Stimulated activated CD8-positive, alpha-beta memory T cell treated with anti-CD3 and anti-CD28 coated beads, Interleukin-4, amount 100 ng/mL, for 1 hour (primary cell): ENCODE results near the gene SRGAP2C.
"Not testable (repeated sequence)": the region's sequence is repeated elsewhere in the genome, so short reads cannot be mapped to it uniquely, and the experiment has no call there.

Experiments used
- DNase-seq, 2 donors: peaks; one replicate each; pipeline ENCODE4 v3.0.0-alpha.2; 2020; ENCODE audit warnings: low read depth in 2 of 2, low spot score in 1 of 2

The SRGAP2C gene

GRCh38 chr1:121278202-121278601 lies 93.4 kb downstream of the SRGAP2C start:
- DNase-seq, result not testable (repeated sequence)

DNA sequence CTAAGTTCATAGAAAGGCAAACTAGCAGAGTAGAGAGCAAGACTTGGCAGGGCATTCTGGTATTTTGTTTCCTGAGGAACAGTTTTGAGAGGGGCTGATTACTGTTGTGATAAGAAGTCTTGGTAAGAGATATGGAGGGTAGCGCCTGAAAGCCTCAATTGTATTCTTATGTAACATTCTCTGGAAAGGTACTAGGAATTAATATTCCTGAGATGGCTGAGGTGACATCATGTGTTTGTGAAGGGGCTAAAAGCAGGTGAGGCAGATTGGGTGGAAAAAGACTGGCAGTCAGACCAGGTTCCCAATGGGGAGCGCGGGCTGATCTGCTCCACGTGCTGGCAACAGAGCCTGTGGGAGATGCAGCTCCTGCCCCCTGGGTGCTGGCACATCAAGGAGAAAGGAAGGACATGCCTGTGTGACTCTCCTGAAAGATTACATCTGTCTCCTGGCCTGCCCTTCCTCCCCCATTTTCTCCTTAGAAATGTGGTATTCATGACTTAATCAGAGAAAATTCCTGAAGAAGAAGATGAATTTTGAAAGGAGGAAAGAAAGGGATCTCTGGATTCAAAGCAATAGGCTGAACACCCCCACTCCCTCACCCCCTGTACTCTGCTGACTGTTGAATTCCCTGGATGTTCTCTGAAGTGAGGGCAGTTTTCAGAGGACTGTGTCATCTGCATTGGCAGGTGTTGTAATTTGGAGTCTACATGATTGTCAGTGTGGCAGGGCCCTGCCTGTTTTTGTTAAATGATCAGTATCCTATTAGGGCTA lies 94.2 kb downstream of the SRGAP2C start:
- DNase-seq, result not testable (repeated sequence)

- not testable (repeated sequence) for DNase-seq
Measured at GRCh38 chr1:121279548-121279898, 94.7 kb downstream of the SRGAP2C start.

DNA sequence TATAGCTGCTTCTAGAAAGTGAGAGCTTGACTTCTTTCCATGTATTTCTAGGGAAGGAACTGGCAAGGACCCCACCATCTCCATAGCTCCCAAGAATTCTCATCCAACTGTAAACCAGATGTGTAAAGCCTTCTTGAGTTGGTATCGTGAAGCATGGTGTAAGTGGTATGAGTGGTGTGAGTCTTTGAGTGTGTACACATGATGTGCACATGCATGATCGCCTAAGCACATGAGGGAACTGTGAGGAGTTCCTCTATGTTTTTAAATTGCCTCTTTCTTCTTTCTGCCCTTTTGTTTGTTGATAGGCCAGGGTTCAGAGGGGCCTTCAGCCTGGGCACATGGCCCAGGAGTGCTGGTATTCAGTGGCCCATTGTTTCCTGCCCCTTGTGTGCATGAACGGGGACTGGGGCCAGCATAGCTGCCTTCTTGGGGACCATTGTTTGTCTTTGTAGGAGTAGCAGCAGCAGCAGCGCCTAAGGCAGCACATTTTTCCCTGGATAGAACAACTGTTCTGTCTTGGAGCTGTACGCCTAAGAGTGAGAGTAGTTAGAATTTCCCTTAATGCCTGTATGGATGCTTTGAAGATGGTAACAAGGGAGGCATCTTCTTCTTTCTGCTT lies 96.0 kb downstream of the SRGAP2C start:
- DNase-seq, result not testable (repeated sequence)

DNA sequence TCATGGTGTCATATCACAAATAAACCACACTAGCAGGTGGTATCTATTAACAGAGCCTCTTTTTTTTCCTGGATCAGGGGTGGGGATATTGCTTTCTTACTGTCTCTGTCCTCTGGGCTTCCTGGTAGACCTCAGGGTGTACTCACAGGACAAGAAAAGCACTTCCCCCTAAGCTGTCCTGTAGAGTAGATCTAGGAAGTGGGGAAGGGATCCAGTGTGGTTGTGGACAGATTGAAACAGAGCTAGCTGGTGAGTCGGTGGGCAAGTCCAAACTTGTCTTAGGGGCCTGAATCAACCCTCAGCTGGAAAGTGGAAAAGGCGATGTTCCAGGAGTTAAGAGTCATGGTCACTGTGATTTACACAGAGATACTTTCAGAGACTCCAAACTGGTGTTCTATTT lies 96.7 kb downstream of the SRGAP2C start:
- DNase-seq, result not testable (repeated sequence)

GRCh38 chr1:121283587-121284180 lies 98.9 kb downstream of the SRGAP2C start:
- not testable (repeated sequence) for DNase-seq

GRCh38 chr1:121292590-121292989 lies 107.8 kb downstream of the SRGAP2C start:
- DNase-seq, result not testable (repeated sequence)

- DNase-seq, result not testable (repeated sequence)
Measured at GRCh38 chr1:121293263-121294204, 108.8 kb downstream of the SRGAP2C start.

- not testable (repeated sequence) for DNase-seq
Measured at GRCh38 chr1:121294205-121294570, 109.4 kb downstream of the SRGAP2C start.

DNA sequence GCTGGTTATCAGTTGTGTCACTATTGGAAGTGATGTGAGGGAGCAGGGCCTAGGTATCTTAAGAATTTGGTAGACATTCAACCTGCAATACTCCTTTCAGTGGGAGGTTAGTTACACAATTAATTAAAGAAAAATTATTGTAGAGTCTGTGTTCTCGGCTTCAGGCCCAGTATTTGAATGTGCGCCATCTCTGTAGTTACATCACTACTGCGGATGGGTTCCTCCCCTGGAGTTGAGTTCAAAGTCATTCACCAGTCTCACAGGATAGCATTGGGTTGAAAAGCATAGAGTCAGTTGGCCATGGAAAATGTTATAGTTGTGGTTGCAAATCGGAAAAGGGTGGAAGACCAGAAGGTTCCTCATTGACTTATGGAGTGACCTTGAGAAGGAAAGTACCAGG lies 111.8 kb downstream of the SRGAP2C start:
- DNase-seq, result not testable (repeated sequence)

DNA sequence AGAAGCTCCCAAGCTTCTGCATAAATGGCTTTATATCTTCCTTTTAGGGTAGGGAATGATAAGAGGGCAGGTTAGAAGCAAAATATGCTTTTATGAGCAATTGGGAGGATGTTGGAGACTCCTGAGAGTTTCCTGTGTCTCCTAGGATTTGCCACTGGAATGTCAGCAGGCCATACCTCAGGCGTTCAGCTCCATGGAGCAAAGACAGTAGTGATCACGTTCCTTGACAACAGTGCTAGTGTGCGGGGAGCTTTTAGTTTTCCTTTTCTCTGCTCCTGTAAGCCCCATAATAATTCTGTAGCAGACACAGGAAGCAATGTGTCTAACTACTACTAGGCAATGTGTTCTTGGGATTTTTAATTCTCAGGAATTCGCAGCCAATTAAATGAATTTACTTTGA lies 113.8 kb downstream of the SRGAP2C start:
- DNase-seq, result not testable (repeated sequence)

- DNase-seq, result not testable (repeated sequence)
Measured at GRCh38 chr1:121299514-121300149, 114.9 kb downstream of the SRGAP2C start.

DNA sequence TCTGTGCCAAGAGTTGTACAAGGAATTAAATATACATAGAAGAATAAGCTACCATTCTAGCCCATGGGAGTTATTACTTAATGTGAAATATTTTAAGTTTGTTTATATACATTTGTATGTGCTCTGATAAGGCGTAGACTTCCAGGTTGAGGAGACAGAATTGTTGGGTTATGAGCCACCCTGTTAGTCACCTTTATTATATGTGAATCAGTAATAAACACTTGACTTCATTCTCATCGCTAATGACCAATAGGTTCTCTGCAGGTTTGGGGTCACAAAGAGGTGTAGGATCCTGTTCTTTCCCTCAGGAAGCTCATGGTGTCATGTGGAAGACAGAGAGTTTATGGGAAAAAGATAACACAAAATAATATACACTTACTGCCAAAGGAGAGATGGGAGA lies 117.1 kb downstream of the SRGAP2C start:
- not testable (repeated sequence) for DNase-seq

GRCh38 chr1:121307759-121308158 lies 123.0 kb downstream of the SRGAP2C start:
- DNase-seq, result not testable (repeated sequence)

DNA sequence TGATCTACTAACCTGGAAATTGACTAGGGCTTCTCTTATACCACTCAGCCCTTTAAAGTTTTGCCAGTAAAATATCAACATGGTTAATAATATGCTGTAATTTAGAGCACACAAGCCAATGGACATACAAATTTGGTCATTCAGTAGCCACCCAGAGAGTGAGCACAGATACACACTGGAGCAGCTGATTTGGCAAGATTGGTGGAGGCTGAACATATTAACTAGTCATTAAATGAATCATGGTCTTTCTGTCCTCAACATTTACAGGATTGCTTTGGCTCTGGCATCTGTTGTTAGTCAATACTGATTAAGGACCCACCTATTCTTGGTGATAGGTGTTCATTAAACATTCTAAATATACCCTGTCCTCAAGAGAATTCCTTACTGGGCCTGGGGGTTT lies 130.7 kb downstream of the SRGAP2C start:
- DNase-seq, result not testable (repeated sequence)

GRCh38 chr1:121316081-121316480 lies 131.3 kb downstream of the SRGAP2C start:
- not testable (repeated sequence) for DNase-seq

DNA sequence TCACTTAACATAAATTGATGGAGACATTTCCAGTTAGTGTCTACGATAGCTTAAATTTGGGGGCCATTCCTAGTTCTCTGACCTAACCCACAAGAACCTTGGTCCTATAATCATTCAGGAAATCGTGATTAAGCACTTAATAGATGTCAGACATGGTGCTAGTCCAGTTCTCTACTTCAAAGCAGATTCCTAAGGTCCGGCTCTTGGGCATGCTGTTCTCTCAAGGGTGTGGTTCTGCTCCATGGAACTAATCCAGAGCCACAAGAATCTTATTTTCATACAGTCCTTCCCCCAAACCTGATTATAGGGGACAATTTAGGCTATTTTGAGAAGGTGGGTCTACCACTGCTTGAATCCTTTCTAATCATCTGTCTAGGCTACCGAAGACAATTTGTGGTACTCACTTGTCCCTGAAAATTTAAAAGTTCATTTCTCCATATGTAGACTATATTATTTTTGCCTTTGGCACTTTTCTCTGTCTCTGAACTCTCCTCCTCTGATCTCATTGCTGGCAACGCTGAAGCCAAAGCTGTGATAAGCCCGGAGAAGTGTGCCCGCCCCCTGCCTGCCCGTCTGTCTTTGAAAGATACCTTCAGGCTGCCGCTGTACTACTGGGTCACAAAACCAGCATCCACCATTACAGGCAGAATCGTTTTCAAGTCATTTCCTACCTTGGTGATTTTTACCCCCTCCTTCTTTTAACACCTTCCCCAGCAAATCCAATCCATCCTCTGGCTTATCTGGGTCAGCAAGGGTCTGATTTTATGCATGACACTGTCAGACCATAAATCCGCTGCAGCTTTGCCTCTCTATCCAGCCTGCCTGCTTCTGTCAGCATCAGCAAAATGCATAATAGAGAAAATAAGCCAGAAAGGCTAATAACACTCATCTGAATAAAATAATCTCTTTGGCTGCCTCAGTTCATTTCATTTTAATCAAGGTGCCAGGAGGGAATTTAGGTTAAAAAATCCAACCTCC lies 133.0 kb downstream of the SRGAP2C start:
- not testable (repeated sequence) for DNase-seq

- not testable (repeated sequence) for DNase-seq
Measured at GRCh38 chr1:121318687-121319086, 133.9 kb downstream of the SRGAP2C start.

DNA sequence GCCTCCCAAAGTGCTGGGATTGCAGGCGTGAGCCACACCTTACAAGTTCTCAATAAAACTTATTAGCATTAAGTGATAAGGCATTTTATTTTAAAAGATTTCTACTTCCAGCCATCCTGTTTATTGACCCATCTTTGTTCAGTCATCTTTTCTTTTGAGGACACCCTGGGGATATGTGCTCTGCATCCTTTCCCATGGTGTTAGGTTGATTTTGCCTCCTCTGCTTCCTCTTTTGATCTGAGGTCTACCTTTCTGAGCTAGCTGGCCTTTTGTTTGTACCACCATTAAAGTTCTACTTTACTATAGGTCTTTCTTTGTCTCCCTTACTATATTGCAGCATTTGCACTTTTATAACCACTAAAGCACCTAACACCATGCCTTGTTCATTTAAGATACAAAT lies 136.9 kb downstream of the SRGAP2C start:
- not testable (repeated sequence) for DNase-seq
